H1 (cell line): ENCODE data around the gene TTC33. TPM values are rescaled to one million over a fixed set of nuclear protein-coding genes. Genes with fewer than 3 reads are reported as not detected.

Source experiments
- CBX8 ChIP-seq: fragments of 300-800, 300-1000 bp; sonication (generic); IDR thresholded peaks from 2 replicates; pipeline ENCODE4 v1.7.1; 2016; ENCODE audit warnings: low read depth, low read length, borderline replicate concordance
- CTCF ChIP-seq, 3 experiments: IDR thresholded peaks; 1 replicate in 2 of 3; 2 replicates in 1 of 3; pipeline versions ENCODE4 v1.5.1 to v1.6.1; 2011; ENCODE audit warnings: low read length in 3 of 3, mild to moderate bottlenecking in 3 of 3, inconsistent platforms in 2 of 3, low read depth in 1 of 3, moderate library complexity in 1 of 3; ENCODE audit not compliant: insufficient read depth in 1 of 3; ENCODE audit errors: control extremely low read depth in 1 of 3
- KDM1A ChIP-seq: fragments of 200-600, 300-600 bp; sonication (generic); IDR thresholded peaks from 2 replicates; pipeline ENCODE4 v1.7.1; 2016; ENCODE audit warnings: mild to moderate bottlenecking, low read length, borderline replicate concordance
- SP4 ChIP-seq: IDR thresholded peaks from 2 replicates; pipeline ENCODE4 v1.6.1; 2012; ENCODE audit warnings: low read length, inconsistent platforms
- polyA plus RNA-seq, 7 experiments: library from polyadenylated mRNA; depleted of rRNA in 3 of 7; stranded (reverse) in 5 of 7; unstranded in 2 of 7; fragments of >200 nt in 5 of 7; fragments of 200-250 nt in 2 of 7; gene quantifications; 1 replicate in 5 of 7; 2 replicates in 1 of 7; 4 replicates in 1 of 7; pipeline versions ENCODE4 v1.2.1 to v1.2.3, GENCODE V29; 2011 to 2013; ENCODE audit warnings: missing spikeins in 2 of 7, mixed read lengths in 2 of 7
- total RNA-seq: library from RNA; stranded (reverse); fragmentation: NEBNext Ultra II Directional; extraction: Animal tissue kit (Norgen Biotek cat#: 25700); gene quantifications from 2 replicates; pipeline ENCODE4 v1.2.1, GENCODE V29; 2021

TTC33 gene
- total and polyA plus RNA-seq, 2 of the 8 experiments (the other 6 are each of a cell fraction or from before 2014, with no cell fraction given): 1.2 to 12.6 TPM

GRCh38 chr5:40735609-40736008 is 20.2 kb downstream of the TTC33 start (continued):
- TF ChIP-seq SP4 (no peak), CBX8 (no peak), CTCF (IDR thresholded peaks at IDR 0.05; ENCODE audit: control extremely low read depth in 1 of 3, insufficient read depth in 1 of 3, low read depth in 1 of 3, low read length in 3 of 3) (no peak), KDM1A (no peak)
